CD4-positive, alpha-beta T cell treated with Interleukin-15 for 4 hours (primary cell): ENCODE data around the gene FXR1.
"Not testable (repeated sequence)": the region's sequence is repeated elsewhere in the genome, so short reads cannot be mapped to it uniquely, and the experiment has no call there.

Experiments
- DNase-seq: peaks from one replicate; pipeline ENCODE4 v3.0.0-alpha.2; 2020; ENCODE audit warnings: low spot score

FXR1 gene

DNA sequence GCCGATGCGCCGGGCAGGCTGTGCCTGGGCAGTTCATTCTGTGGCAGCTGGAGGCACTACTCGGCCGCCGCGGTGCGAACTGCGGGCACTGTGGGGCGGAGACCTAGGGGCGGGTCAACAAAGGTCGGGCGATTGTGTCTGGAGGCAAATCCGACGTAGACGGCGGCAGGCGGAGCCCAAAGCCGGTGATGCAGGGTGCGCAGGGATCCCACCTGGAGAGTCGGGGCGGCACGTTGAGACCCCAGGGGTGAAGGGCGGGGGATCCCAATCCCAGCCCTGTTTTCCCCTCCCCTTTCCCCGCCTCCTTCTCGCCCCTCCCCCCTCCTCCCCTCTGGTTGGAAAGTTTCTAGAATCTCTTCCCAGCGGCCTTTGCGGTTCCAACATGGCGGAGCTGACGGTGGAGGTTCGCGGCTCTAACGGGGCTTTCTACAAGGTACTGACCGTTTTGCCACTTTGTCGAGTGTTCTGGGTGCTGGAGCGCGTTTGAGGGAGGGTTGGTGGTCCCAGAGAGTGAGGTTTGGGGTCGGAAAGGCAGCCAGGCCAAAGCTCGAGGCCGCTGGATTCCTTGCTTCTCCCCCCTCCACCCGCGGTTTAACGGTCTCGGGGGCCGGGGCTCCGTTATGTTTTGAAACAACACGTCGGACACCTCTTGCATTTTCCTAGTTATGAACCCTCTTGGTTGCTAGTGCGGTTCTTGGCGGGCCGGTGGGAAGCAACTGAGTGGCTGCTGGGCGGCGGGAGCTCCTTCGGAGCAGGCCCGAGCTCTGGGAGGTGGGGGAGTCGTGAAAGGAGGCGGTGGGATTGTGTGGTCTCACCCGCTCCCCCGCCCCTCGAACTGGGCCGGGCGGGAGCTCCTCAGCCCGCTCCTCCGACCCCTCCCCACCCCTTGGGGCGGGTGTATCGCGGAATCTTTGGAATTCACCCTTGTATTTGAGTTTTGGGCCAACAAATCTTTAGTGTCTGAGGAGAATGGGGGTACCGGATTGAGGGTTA is at the start of gene FXR1:
TSS of gene FXR1 (plus strand) at position 367 of the 993 bp plus-strand sequence. CDS start at position 383, 16 bp downstream.
- peak; percentile 87 for DNase-seq

DNA sequence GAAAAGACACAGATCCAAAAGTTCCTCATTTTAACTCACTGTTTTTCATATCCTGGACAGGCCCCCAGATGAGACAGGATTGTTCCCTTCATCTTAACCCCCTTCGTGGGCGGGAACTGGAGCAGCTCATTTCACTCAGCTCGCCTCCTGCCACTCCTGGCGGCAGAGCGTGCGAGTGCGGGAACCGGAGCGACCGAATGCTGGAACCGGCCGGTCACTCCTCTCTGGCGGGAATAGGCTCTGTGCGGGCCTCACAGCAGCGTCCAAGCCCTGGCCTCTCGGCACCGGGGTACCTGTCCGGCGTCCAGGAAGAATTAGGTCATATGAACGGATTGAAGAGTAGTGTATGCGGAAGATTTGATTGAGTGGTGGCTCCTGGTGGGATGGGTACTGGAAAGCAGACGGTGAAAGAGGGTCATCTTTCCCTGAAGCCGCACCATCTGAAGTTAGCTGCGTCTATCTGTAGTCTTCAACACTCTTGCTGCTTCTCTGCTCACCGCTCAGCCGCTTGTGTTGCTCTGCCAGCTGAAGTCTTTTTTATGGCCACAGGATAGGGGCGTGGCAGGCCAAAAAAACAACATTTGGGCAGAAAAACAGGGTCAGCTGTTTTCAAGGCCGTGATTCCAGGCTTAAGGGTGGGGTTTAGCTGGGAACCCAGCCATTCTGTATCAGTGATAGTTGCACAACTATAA is 42.3 kb upstream of the FXR1 start:
- no peak for DNase-seq

- no peak for DNase-seq
Measured at GRCh38 chr3:180871901-180872300, 40.6 kb upstream of the FXR1 start.

GRCh38 chr3:180872430-180872829 is 40.0 kb upstream of the FXR1 start:
- DNase-seq = not testable (repeated sequence)

DNA sequence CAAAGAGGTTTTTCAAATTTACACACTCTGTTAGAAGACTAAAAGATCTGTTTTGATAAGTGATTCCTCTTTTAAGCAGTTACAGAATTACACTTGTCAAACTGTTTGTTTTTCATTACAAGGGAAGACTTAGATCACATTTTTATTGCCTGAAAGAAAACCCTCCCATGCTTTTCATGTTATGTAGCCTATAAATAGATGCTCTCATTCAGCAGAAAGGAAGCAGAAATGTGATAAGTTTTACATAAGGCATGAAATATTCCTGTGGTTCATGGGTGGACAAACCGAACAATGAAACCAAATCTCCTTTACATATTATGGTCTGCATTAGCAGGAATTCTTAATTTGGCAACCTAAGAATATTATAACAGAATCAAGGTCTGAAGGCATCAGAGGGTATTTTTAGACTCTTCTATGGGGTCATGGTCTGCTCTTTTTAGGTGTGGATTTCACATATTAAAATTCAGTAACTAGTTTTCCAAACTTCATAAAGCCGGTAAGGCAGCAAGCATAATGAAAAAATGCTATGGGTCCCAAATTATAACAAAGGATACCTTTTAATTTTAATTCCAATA is 37.3 kb upstream of the FXR1 start:
- DNase-seq = no peak

DNA sequence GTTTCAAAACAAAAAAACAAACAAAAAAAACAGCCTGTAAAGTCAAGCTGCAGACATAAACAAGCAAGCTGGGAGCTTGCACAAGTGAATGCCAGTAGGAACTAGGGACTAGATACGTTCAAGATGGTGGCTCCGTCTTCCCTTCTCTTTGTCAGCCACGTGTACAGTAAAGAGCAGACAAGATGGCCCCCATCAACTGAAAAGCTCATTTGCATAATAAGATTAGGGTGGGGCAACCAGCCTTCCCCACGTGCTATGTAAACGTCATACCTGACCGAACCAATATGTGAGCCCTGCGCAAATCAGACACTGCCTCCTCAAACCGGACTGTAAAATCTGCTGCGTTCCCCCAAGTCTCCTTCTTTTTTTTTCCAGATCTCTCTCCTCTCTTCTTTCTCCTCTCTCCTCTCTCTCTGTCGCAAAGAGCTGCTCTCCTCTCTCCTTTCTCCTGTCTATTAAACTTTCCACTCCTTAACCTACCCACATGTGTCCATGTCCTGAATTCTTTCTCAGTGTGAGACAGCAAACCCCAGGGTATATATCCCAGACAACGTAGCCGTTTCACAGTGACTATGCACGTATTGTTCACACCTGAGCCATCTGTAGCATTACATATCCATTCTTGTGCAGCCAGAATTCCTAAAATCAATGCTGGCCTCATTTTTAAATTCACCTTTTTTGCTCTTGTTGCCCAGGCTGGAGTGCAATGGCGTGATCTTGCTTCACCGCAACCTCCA is 31.2 kb upstream of the FXR1 start:
- no peak for DNase-seq

DNA sequence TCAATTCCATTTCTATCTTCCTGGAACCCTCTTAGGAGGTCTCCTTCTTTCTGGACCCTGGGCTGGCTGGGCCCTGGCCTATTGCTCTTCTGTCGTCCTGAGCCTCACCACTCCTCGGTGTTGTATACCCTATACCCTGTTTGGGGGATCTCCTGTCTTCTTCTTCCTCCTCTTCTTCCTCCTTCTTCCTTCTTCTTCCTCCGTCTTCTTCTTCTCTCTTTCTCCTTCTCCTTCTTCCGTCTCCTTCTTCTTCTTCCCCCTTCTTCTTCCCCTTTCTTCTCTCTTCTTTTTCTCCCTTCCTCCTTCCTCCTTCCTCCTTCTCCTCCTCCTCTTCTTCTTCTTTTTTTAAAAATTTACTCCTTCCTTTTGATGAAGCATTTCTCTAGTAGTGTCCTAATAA is 30.4 kb upstream of the FXR1 start:
- DNase-seq = no peak

DNA sequence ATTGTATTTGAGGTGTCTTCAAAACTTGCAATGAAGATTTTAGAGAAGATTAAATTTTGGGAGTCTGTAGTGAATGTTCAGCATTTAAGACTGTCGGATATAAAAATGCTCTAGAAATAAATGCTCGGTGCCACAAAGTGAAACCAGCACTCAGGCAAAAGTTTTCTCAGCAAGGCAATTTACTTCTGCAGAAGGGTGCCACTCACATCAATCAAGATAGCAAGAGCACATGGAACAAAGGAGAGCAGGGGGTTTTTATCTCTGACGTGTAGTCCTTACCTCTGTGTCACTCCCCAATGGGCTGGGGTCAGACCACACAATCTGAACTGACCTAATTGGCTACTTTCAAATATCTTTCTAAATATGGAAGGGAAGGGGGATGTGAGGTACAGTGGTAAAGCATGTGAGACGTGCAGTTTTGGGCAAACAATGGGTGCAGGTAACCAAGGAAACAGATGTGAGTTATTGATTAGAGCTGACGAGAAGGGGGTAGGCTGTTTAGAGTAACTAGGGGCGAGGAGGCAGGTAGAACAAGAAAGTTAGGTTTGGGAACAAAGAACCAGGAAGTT is 23.4 kb upstream of the FXR1 start:
- no peak for DNase-seq

DNA sequence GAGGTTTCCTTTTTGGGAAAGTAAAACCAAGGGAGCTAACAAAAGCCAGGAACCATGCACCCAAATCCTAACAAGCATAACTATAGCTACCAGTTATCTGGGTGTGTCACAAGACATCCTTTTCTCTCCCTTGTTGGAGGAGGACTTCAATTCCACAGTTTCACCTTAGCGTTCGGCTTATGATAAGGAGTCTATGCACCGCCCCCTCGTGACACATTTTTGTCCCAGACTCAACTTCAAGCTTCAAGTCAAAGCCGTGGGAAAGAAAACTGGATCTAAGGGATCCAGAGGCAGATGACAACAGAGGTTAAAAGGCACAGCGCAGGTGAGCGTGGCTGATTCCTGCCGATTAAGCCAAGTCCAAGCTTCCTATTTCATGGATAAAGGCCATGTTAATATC is 13.9 kb upstream of the FXR1 start:
- DNase-seq = no peak

GRCh38 chr3:180909369-180910127 is 2.9 kb upstream of the FXR1 start:
- DNase-seq = no peak

DNA sequence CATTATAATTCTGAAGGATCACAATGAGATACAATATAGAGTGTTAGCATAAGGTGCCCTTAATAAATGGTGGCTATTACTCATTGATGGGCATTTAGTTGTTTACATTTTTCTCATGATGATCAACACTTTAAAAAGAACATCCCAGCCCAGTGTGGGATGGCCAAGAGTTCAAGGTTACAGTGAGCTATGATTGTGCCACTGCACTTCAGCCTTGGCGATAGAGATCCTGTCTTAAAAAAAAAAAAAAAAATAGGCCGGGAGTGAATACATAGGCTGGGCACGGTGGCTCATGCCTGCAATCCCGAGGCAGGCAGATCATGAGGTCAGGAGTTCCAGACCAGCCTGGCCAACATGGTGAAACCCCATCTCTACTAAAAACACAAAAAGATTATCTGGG is 1.6 kb upstream of the FXR1 start:
- no peak for DNase-seq

GRCh38 chr3:180911876-180912303 is 580 bp upstream of the FXR1 start:
- no peak for DNase-seq

- DNase-seq = no peak
Measured at GRCh38 chr3:180913581-180914404, 1.3 kb downstream of the FXR1 start.

DNA sequence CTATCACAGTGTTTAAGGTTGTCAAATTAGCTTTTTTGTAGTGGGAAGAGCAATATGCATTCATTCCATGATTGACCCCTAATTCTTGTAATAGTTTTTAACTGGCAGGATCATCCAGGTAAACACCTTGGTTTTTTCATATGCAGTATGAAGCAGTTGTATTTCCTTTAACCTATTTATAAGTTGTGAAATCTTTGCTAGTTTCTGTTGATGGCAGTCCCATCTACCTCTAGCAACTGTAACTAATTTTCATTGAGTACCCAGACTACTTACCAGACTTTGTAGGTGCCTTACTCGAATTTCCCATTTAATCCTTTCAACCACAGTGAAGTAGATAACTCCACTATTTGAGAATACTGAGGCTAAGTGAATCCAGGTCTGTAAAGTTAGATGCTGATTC is 6.1 kb downstream of the FXR1 start:
- no peak for DNase-seq

- DNase-seq = no peak
Measured at GRCh38 chr3:180922242-180922641, 9.8 kb downstream of the FXR1 start.

DNA sequence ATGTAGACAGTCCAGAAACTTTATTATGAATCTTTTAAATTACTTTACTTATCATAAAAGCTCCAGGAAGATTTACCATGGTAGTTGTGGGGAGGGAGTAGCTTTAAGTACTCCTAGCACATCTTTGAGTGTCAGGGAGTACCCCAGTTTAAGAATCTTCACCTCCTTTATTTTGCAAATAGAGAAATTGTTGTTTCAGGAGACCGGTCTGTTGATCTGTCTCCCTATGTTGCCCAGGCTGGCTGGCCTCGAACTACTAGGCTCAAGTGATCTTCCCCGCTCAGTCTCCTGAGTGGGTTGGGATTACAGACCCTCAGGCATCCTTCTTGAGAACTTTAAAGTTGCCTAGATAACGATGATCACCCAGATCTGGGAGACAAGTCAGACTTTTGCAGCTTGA is 11.1 kb downstream of the FXR1 start:
- DNase-seq = no peak

- DNase-seq = no peak
Measured at GRCh38 chr3:180926526-180926925, 14.1 kb downstream of the FXR1 start.

DNA sequence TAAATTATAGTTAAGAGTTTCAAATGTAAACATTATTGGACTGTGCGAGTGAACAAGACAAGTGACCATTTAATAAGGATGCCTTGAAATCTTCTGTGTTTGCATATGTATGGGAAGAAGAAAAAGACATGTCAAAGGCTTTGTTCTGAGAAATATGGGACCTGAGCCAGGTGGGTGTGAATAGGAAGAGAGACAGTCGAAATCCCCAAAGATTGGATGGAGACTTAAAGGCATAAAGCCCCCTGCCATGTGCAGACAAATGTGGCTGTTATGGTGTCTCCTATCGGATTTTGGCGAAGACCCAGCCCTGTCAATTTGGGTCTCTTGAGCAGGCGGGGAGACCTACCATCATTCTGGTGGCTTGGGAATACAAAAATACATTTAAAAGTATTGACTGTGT is 16.9 kb downstream of the FXR1 start:
- DNase-seq = no peak

GRCh38 chr3:180930526-180930925 is 18.1 kb downstream of the FXR1 start:
- no peak for DNase-seq

DNA sequence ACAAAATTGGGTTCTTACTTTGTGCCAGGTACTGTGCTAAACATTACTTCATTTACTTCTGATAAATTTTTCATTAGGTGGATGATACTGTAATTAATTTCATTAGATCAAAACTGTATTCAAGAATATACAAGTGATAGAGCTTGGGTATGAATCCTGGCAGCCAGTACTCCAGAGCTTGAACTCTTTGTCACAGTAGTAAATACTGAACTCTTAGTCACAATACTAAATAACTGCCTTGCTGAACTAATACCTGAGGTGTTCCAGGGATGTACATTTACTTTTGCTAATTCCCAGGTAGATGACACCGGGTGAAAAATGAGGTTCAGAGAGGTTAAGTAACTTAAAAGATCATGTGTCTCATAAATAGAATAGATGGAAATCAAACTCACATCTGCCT is 20.3 kb downstream of the FXR1 start:
- no peak for DNase-seq
